H9 (cell line): ENCODE measurements around the gene KAZN. TPM values are rescaled to one million over a fixed set of nuclear protein-coding genes. Genes with fewer than 3 reads are reported as not detected.

Experiments used
- DNase-seq: peaks from one replicate; pipeline ENCODE4 v3.0.0-alpha.2; 2017
- H2AFZ ChIP-seq: one replicate; pipeline ENCODE4 v1.6.1; 2013; ENCODE audit warnings: mild to moderate bottlenecking, low read length, control low read depth, moderate library complexity
- H2AK5ac ChIP-seq: 2 replicates; pipeline ENCODE4 v1.6.1; 2013; ENCODE audit warnings: low read length, control low read depth, mixed read lengths; ENCODE audit not compliant: insufficient read length
- H2BK120ac ChIP-seq: one replicate; pipeline ENCODE4 v1.6.1; 2013; ENCODE audit warnings: low read depth, mild to moderate bottlenecking, low read length, control low read depth, inconsistent platforms; ENCODE audit not compliant: poor library complexity, severe bottlenecking
- H2BK12ac ChIP-seq: 2 replicates; pipeline ENCODE4 v1.6.1; 2013; ENCODE audit warnings: low read length, control low read depth, mixed read lengths, low read depth; ENCODE audit not compliant: insufficient read length
- H2BK15ac ChIP-seq: 2 replicates; pipeline ENCODE4 v1.6.1; 2013; ENCODE audit warnings: low read depth, low read length, control low read depth
- H2BK20ac ChIP-seq: one replicate; pipeline ENCODE4 v1.6.1; 2013; ENCODE audit warnings: low read depth, mild to moderate bottlenecking, low read length, control low read depth, inconsistent platforms; ENCODE audit not compliant: poor library complexity, severe bottlenecking
- H2BK5ac ChIP-seq: 2 replicates; pipeline ENCODE4 v1.6.1; 2013; ENCODE audit warnings: low read length, control low read depth, mixed read lengths; ENCODE audit not compliant: insufficient read length
- H3K14ac ChIP-seq: 2 replicates; pipeline ENCODE4 v1.6.1; 2013; ENCODE audit warnings: low read length, control low read depth; ENCODE audit not compliant: insufficient read depth
- H3K18ac ChIP-seq: 2 replicates; pipeline ENCODE4 v1.6.1; 2013; ENCODE audit warnings: low read depth, mild to moderate bottlenecking, mixed read lengths, low read length, control low read depth; ENCODE audit not compliant: insufficient read length
- H3K23ac ChIP-seq: 2 replicates; pipeline ENCODE4 v1.6.1; 2013; ENCODE audit warnings: low read length, control low read depth, mixed read lengths, low read depth; ENCODE audit not compliant: insufficient read length
- H3K23me2 ChIP-seq: 2 replicates; pipeline ENCODE4 v1.6.1; 2013; ENCODE audit warnings: low read depth, mild to moderate bottlenecking, mixed read lengths, low read length, control low read depth; ENCODE audit not compliant: insufficient read length, poor library complexity, severe bottlenecking
- H3K27ac ChIP-seq: 2 replicates; pipeline ENCODE4 v1.5.1; 2013; ENCODE audit warnings: low read length, control low read depth, mixed read lengths, low read depth; ENCODE audit not compliant: insufficient read length
- H3K27me3 ChIP-seq: 2 replicates; pipeline ENCODE4 v1.6.1; 2013; ENCODE audit warnings: low read length, control low read depth, inconsistent platforms; ENCODE audit not compliant: insufficient read depth
- H3K4ac ChIP-seq: 2 replicates; pipeline ENCODE4 v1.6.1; 2013; ENCODE audit warnings: low read depth, mild to moderate bottlenecking, control low read depth, inconsistent platforms, low read length, moderate library complexity
- H3K4me1 ChIP-seq: 2 replicates; pipeline ENCODE4 v1.6.1; 2013; ENCODE audit warnings: low read length, control low read depth, inconsistent platforms; ENCODE audit not compliant: insufficient read depth
- H3K4me2 ChIP-seq: 2 replicates; pipeline ENCODE4 v1.6.1; 2013; ENCODE audit warnings: low read length, control low read depth, mixed read lengths; ENCODE audit not compliant: insufficient read length, insufficient read depth
- H3K56ac ChIP-seq: 2 replicates; pipeline ENCODE4 v1.6.1; 2013; ENCODE audit warnings: low read depth, mild to moderate bottlenecking, mixed read lengths, low read length, control low read depth; ENCODE audit not compliant: insufficient read length
- H3K79me1 ChIP-seq: 2 replicates; pipeline ENCODE4 v1.6.1; 2013; ENCODE audit warnings: low read depth, mild to moderate bottlenecking, moderate library complexity, low read length, control low read depth, inconsistent platforms; ENCODE audit not compliant: insufficient read depth, poor library complexity, severe bottlenecking
- H3K79me2 ChIP-seq: 2 replicates; pipeline ENCODE4 v1.6.1; 2013; ENCODE audit warnings: low read length, control low read depth, inconsistent platforms; ENCODE audit not compliant: insufficient read depth
- H3K9ac ChIP-seq: 2 replicates; pipeline ENCODE4 v1.6.1; 2013; ENCODE audit warnings: low read length, control low read depth, mixed read lengths; ENCODE audit not compliant: insufficient read length; ENCODE audit errors: extremely low read depth
- H3K9me3 ChIP-seq: one replicate; pipeline ENCODE4 v1.6.1; 2013; ENCODE audit warnings: low read depth, low read length, inconsistent platforms; ENCODE audit not compliant: control insufficient read depth
- H3T11ph ChIP-seq: one replicate; pipeline ENCODE4 v1.6.1; 2013; ENCODE audit warnings: mild to moderate bottlenecking, low read length, control low read depth, inconsistent platforms
- H4K20me1 ChIP-seq: one replicate; pipeline ENCODE4 v1.6.1; 2013; ENCODE audit not compliant: control insufficient read depth, insufficient read length, insufficient read depth
- H4K5ac ChIP-seq: 2 replicates; pipeline ENCODE4 v1.6.1; 2013; ENCODE audit warnings: low read depth, mild to moderate bottlenecking, mixed read lengths, low read length, control low read depth; ENCODE audit not compliant: insufficient read length
- H4K8ac ChIP-seq: replicated peaks from 2 replicates; pipeline ENCODE4 v1.6.1; 2013; ENCODE audit warnings: low read length, control low read depth, mixed read lengths, low read depth; ENCODE audit not compliant: insufficient read length
- H4K91ac ChIP-seq: 2 replicates; pipeline ENCODE4 v1.6.1; 2013; ENCODE audit warnings: low read depth, mild to moderate bottlenecking, moderate library complexity, mixed read lengths, low read length, control low read depth; ENCODE audit not compliant: insufficient read length
- H3K27ac Mint-ChIP-seq, 3 experiments: 2 replicates in 2 of 3; 3 replicates in 1 of 3; pipeline ENCODE4 v1.8.0; 2020 to 2021; ENCODE audit warnings: mixed read lengths in 3 of 3, mild to moderate bottlenecking in 1 of 3, moderate library complexity in 1 of 3
- H3K27me3 Mint-ChIP-seq: 2 replicates; pipeline ENCODE4 v1.8.0; 2021; ENCODE audit warnings: low read depth, mild to moderate bottlenecking, moderate library complexity, mixed read lengths
- H3K36me3 Mint-ChIP-seq, 3 experiments: 2 replicates in 2 of 3; 3 replicates in 1 of 3; pipeline ENCODE4 v1.8.0; 2020 to 2021; ENCODE audit warnings: low read depth in 3 of 3, mixed read lengths in 3 of 3; ENCODE audit not compliant: insufficient read depth in 1 of 3
- H3K4me1 Mint-ChIP-seq, 2 experiments: 2 replicates each; pipeline ENCODE4 v1.8.0; 2020; ENCODE audit warnings: mixed read lengths in 2 of 2
- H3K4me3 Mint-ChIP-seq, 2 experiments: 2 replicates in 1 of 2; 3 replicates in 1 of 2; pipeline ENCODE4 v1.8.0; 2020 to 2021; ENCODE audit warnings: mild to moderate bottlenecking in 2 of 2, mixed read lengths in 2 of 2, moderate library complexity in 1 of 2
- H3K9me3 Mint-ChIP-seq, 2 experiments: 2 replicates in 1 of 2; 3 replicates in 1 of 2; pipeline ENCODE4 v1.8.0; 2020; ENCODE audit warnings: mild to moderate bottlenecking in 2 of 2, mixed read lengths in 2 of 2, moderate library complexity in 1 of 2
- CTCF ChIP-seq: fragments of 200-600 bp; sonication (generic); conservative IDR thresholded peaks from 3 replicates; pipeline ENCODE4 v1.8.0; 2021; ENCODE audit warnings: antibody characterized with exemption, mild to moderate bottlenecking
- WGBS: extraction: QIAGEN DNeasy Blood & Tissue Kit; methylation state at CpG from one replicate; pipeline ENCODE4 v1.1.7; 2013; ENCODE audit warnings: missing lambda C conversion rate, low lambda C conversion rate, mixed read lengths; ENCODE audit not compliant: insufficient read length; ENCODE audit errors: extremely low coverage; 5-methylcytosine and 5-hydroxymethylcytosine counted together
- total RNA-seq: library from RNA; stranded (reverse); gene quantifications from 2 replicates; pipeline ENCODE4 v1.2.1, GENCODE V29; 2021

The KAZN gene
- total RNA-seq, 1 experiment from 2014 or later, result 7.6 TPM

GRCh38 chr1:14778898-14779865, 180.7 kb downstream of the KAZN start:
- peak; percentile 94 for TF ChIP-seq CTCF
- peak overlapping the region in 2 of 3 experiments; percentile 42 to 84; a peak in 2 of 7 replicates for H3K27ac Mint-ChIP-seq
- no peak overlapping the region for H3K4me2 ChIP-seq

More at GRCh38 chr1:14778898-14779865, 180.7 kb downstream of the KAZN start:
- H3K36me3 Mint-ChIP-seq, result no peaks in the 10 kb centered on the region
- H3K4ac ChIP-seq, result no peak overlapping the region
- H3K27ac ChIP-seq, result no peak overlapping the region
- no peak overlapping the region for H2BK20ac ChIP-seq
- no peaks in the 10 kb centered on the region for H3K27me3 ChIP-seq
- H4K5ac ChIP-seq, result no peak overlapping the region
- H3T11ph ChIP-seq, result no peak overlapping the region
- H2BK5ac ChIP-seq, result no peak overlapping the region
- H3K9me3 Mint-ChIP-seq, result no peaks in the 10 kb centered on the region
- no peak overlapping the region for H3K14ac ChIP-seq
- H3K18ac ChIP-seq, result no peak overlapping the region
- H3K23me2 ChIP-seq, result no peaks in the 10 kb centered on the region
- no peaks in the 10 kb centered on the region for H3K9me3 ChIP-seq
- DNase-seq, result peak; percentile 83
- no peak overlapping the region for H2AK5ac ChIP-seq
- no peaks in the 10 kb centered on the region for H3K79me2 ChIP-seq
- no peaks in the 10 kb centered on the region for H3K79me1 ChIP-seq
- no peak overlapping the region for H3K9ac ChIP-seq
- no peak overlapping the region for H4K8ac ChIP-seq
- H4K20me1 ChIP-seq, result no peaks in the 10 kb centered on the region
- H2BK15ac ChIP-seq, result no peak overlapping the region
- peaks cover 4% of the 10 kb centered on the region for H3K4me1 ChIP-seq
- no peak overlapping the region for H2BK12ac ChIP-seq
- H2BK120ac ChIP-seq, result no peak overlapping the region
- WGBS, result no CpG with 5 or more reads among the region's 12 CpGs
- no peak overlapping the region for H4K91ac ChIP-seq
- no peak overlapping the region for H3K56ac ChIP-seq
- no peak overlapping the region for H2AFZ ChIP-seq
- no peak overlapping the region for H3K4me3 Mint-ChIP-seq
- H3K23ac ChIP-seq, result no peak overlapping the region
- H3K4me1 Mint-ChIP-seq, result peaks cover 50 to 52% of the 10 kb centered on the region in 2 experiments
- H3K27me3 Mint-ChIP-seq, result no peaks in the 10 kb centered on the region; the same call in 1 of the 2 replicates
